GM23338 (cell line): ENCODE data around the gene MAOB.

ENCODE experiments used
- POLR2AphosphoS5 ChIP-seq: IDR thresholded peaks from 2 replicates; pipeline ENCODE4 v1.6.1; 2016; ENCODE audit warnings: antibody characterized with exemption, low read depth
- TF ChIP-seq, protein P1 (sequence below), 2 experiments: fragments of 200-600 bp in 1 of 2; sonication (generic) in 1 of 2; conservative IDR thresholded peaks; 2 replicates each; pipeline versions ENCODE4 v1.5.1 to v1.6.1; 2016 to 2017; ENCODE audit warnings: antibody characterized with exemption in 2 of 2, low read depth in 2 of 2, mild to moderate bottlenecking in 2 of 2, moderate library complexity in 1 of 2
- TF ChIP-seq, protein P2 (sequence below): IDR thresholded peaks from one replicate; pipeline ENCODE4 v1.6.1; 2018; ENCODE audit warnings: antibody characterized with exemption; ENCODE audit not compliant: unreplicated experiment

DNA sequence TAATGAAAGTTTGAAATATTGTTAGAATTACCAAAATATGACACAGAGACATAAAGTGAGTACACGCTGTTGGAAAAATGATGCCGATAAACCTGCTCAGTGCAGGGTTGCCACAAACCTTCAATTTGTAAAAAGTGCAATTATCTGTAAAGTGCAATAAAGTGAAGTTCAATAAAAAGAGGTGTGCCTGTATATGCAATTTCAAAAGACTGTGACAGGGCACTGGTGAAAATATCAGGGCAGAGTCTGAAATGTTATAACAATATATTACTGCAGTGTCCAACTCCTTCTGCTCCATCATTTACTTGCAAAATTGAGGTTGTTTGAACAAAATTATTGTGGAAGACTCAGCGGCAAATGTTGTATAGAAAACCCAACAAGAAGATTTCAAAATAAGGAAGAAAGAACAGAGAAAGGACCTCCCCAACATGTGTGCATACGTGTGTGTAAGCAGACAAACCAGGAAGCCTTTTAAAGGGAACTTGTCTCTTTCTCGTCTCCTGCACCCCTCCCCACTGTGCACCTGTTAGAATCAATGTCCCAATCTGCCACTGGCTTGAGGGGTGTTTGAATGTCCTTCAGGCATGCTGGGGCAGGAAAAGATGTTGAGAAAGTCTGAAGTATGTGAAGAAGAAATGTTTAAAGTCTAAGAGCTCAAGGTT is 96.2 kb downstream of the MAOB start:
- no peak for TF ChIP-seq POLR2AphosphoS5
- TF ChIP-seq, protein P1, sequence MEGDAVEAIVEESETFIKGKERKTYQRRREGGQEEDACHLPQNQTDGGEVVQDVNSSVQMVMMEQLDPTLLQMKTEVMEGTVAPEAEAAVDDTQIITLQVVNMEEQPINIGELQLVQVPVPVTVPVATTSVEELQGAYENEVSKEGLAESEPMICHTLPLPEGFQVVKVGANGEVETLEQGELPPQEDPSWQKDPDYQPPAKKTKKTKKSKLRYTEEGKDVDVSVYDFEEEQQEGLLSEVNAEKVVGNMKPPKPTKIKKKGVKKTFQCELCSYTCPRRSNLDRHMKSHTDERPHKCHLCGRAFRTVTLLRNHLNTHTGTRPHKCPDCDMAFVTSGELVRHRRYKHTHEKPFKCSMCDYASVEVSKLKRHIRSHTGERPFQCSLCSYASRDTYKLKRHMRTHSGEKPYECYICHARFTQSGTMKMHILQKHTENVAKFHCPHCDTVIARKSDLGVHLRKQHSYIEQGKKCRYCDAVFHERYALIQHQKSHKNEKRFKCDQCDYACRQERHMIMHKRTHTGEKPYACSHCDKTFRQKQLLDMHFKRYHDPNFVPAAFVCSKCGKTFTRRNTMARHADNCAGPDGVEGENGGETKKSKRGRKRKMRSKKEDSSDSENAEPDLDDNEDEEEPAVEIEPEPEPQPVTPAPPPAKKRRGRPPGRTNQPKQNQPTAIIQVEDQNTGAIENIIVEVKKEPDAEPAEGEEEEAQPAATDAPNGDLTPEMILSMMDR (conservative IDR thresholded peaks at IDR 0.05; ENCODE audit: low read depth in 2 of 2) = no peak
- TF ChIP-seq, protein P2, sequence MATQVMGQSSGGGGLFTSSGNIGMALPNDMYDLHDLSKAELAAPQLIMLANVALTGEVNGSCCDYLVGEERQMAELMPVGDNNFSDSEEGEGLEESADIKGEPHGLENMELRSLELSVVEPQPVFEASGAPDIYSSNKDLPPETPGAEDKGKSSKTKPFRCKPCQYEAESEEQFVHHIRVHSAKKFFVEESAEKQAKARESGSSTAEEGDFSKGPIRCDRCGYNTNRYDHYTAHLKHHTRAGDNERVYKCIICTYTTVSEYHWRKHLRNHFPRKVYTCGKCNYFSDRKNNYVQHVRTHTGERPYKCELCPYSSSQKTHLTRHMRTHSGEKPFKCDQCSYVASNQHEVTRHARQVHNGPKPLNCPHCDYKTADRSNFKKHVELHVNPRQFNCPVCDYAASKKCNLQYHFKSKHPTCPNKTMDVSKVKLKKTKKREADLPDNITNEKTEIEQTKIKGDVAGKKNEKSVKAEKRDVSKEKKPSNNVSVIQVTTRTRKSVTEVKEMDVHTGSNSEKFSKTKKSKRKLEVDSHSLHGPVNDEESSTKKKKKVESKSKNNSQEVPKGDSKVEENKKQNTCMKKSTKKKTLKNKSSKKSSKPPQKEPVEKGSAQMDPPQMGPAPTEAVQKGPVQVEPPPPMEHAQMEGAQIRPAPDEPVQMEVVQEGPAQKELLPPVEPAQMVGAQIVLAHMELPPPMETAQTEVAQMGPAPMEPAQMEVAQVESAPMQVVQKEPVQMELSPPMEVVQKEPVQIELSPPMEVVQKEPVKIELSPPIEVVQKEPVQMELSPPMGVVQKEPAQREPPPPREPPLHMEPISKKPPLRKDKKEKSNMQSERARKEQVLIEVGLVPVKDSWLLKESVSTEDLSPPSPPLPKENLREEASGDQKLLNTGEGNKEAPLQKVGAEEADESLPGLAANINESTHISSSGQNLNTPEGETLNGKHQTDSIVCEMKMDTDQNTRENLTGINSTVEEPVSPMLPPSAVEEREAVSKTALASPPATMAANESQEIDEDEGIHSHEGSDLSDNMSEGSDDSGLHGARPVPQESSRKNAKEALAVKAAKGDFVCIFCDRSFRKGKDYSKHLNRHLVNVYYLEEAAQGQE = no peak
